ENCODE data around the gene CDC14A. TPM values are rescaled to one million over a fixed set of nuclear protein-coding genes. Genes with fewer than 3 reads are reported as not detected.

The CDC14A gene
- total RNA-seq, 1 experiment from 2014 or later: 6.8 TPM

DNA sequence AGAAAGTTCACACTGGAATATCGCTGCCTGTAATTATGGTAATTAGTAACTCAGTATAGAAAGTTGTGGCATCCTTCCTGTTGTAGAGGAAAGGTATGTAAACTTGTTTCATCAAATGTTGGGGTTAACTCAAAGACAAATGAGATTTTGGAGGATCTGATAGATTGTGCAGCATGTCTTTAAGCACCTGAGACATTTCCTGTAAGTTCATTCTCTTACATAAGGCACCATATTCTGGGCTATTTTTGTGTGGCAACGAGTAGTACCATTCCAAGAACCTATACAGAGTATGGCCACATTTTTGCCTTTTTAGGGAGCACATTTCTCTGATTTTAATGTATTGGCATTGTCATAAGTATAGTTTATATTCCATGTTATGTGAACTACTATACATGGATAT is 88.8 kb downstream of the CDC14A start:
- H3K27me3 ChIP-seq (replicated peaks; ENCODE audit: insufficient read depth, low read depth, low read length, poor library complexity): no peaks in the 10 kb centered on the region
- BruUV-seq (replicated peaks): no TSS peak
- intact Hi-C loops (cut with micrococcal nuclease; ENCODE audit: unreplicated experiment): loop anchor here (5.0 kb wide), 1 partner anchor 634 kb away; no protein-coding TSS in a partner anchor
- DNase-seq (ENCODE audit: low spot score): no peak
- ChIA-PET POLR2A (ENCODE audit: low non-redundant PET) (no interaction called here), CTCF (no interaction called here)
- H3K4me3 ChIP-seq (ENCODE audit: low read depth, low read length, poor library complexity, severe bottlenecking): no peak overlapping the region
- no peak for TF ChIP-seq EZH2 (IDR thresholded peaks at IDR 0.05; ENCODE audit: borderline replicate concordance, low read depth, low read length, poor library complexity, severe bottlenecking)
- no peak for TF ChIP-seq CTCF (conservative IDR thresholded peaks at IDR 0.05; ENCODE audit: low read depth, low read length)
- H3K4me1 ChIP-seq (ENCODE audit: insufficient read depth, low read length, poor library complexity, severe bottlenecking): no peaks in the 10 kb centered on the region
- H3K27ac ChIP-seq (ENCODE audit: low read depth, low read length, poor library complexity, severe bottlenecking): no peak overlapping the region
- H3K36me3 ChIP-seq (ENCODE audit: insufficient read depth, low read length, poor library complexity, severe bottlenecking): no peaks in the 10 kb centered on the region
- no peaks in the 10 kb centered on the region for H3K9me3 ChIP-seq (ENCODE audit: low read depth, low read length, poor library complexity, severe bottlenecking)

GRCh38 chr1:100441651-100442050 is 89.3 kb downstream of the CDC14A start:
- Histone ChIP-seq H3K27ac (ENCODE audit: low read depth, low read length, poor library complexity, severe bottlenecking) (no peak overlapping the region), H3K9me3 (ENCODE audit: low read depth, low read length, poor library complexity, severe bottlenecking) (no peaks in the 10 kb centered on the region), H3K27me3 (replicated peaks; ENCODE audit: insufficient read depth, low read depth, low read length, poor library complexity) (no peaks in the 10 kb centered on the region), H3K4me3 (ENCODE audit: low read depth, low read length, poor library complexity, severe bottlenecking) (no peak overlapping the region), H3K4me1 (ENCODE audit: insufficient read depth, low read length, poor library complexity, severe bottlenecking) (no peaks in the 10 kb centered on the region), H3K36me3 (ENCODE audit: insufficient read depth, low read length, poor library complexity, severe bottlenecking) (no peaks in the 10 kb centered on the region)
- no peak for TF ChIP-seq EZH2 (IDR thresholded peaks at IDR 0.05; ENCODE audit: borderline replicate concordance, low read depth, low read length, poor library complexity, severe bottlenecking)
- no peak for TF ChIP-seq CTCF (conservative IDR thresholded peaks at IDR 0.05; ENCODE audit: low read depth, low read length)
- intact Hi-C loops (cut with micrococcal nuclease; ENCODE audit: unreplicated experiment): loop anchor here (5.0 kb wide), 1 partner anchor 634 kb away; no protein-coding TSS in a partner anchor
- CTCF ChIA-PET: no interaction called here
- POLR2A ChIA-PET (ENCODE audit: low non-redundant PET): no interaction called here
- no TSS peak for BruUV-seq (replicated peaks)
- DNase-seq (ENCODE audit: low spot score): no peak

- Histone ChIP-seq H3K27me3 (replicated peaks; ENCODE audit: insufficient read depth, low read depth, low read length, poor library complexity) (no peaks in the 10 kb centered on the region), H3K9me3 (ENCODE audit: low read depth, low read length, poor library complexity, severe bottlenecking) (no peaks in the 10 kb centered on the region), H3K4me1 (ENCODE audit: insufficient read depth, low read length, poor library complexity, severe bottlenecking) (no peaks in the 10 kb centered on the region), H3K4me3 (ENCODE audit: low read depth, low read length, poor library complexity, severe bottlenecking) (no peak overlapping the region), H3K27ac (ENCODE audit: low read depth, low read length, poor library complexity, severe bottlenecking) (no peak overlapping the region), H3K36me3 (ENCODE audit: insufficient read depth, low read length, poor library complexity, severe bottlenecking) (no peaks in the 10 kb centered on the region)
- BruUV-seq (replicated peaks): no TSS peak
- TF ChIP-seq EZH2 (IDR thresholded peaks at IDR 0.05; ENCODE audit: borderline replicate concordance, low read depth, low read length, poor library complexity, severe bottlenecking) (no peak), CTCF (conservative IDR thresholded peaks at IDR 0.05; ENCODE audit: low read depth, low read length) (0 out of 2 replicates have a peak, but pooled peaks have one; percentile 9)
- DNase-seq (ENCODE audit: low spot score): no peak
- intact Hi-C loops (cut with micrococcal nuclease; ENCODE audit: unreplicated experiment): loop anchor here (5.0 kb wide), 1 partner anchor 637 kb away; no protein-coding TSS in a partner anchor
- POLR2A ChIA-PET (ENCODE audit: low non-redundant PET): no interaction called here
- CTCF ChIA-PET: no interaction called here
Measured at GRCh38 chr1:100443811-100444571, 91.7 kb downstream of the CDC14A start.
